Lung (tissue), 12 donors: Measurements from ENCODE around the gene POLH. TPM values are rescaled to one million over a fixed set of nuclear protein-coding genes. Genes with fewer than 3 reads are reported as not detected.

Source experiments
- ATAC-seq: fragments of 200-7000 bp; cut with Tn5 transposase; one replicate; pipeline ENCODE4 v1.9.1; 2020; ENCODE audit warnings: moderate number of reproducible peaks; ENCODE audit not compliant: insufficient read depth, low FRiP score
- DNase-seq, 3 donors: peaks; one replicate each; pipeline ENCODE4 v3.0.0-alpha.2; 2013 to 2017
- H3K27ac ChIP-seq, 2 donors: one replicate each; pipeline ENCODE4 v1.5.1; 2013; ENCODE audit warnings: mild to moderate bottlenecking in 2 of 2, moderate library complexity in 2 of 2, control low read depth in 1 of 2, inconsistent platforms in 1 of 2, low read depth in 1 of 2, low read length in 1 of 2
- H3K27me3 ChIP-seq, 3 donors: one replicate each; pipeline ENCODE4 v1.5.1; 2013; ENCODE audit warnings: low read length in 2 of 3; ENCODE audit not compliant: control insufficient read depth in 3 of 3, insufficient read depth in 3 of 3
- H3K36me3 ChIP-seq, 4 donors: one replicate each; pipeline ENCODE4 v1.5.1; 2013; ENCODE audit warnings: low read length in 4 of 4, mild to moderate bottlenecking in 1 of 4, moderate library complexity in 1 of 4; ENCODE audit not compliant: control insufficient read depth in 4 of 4, insufficient read depth in 4 of 4
- H3K4me1 ChIP-seq, 5 donors: one replicate each; pipeline ENCODE4 v1.5.1; 2013; ENCODE audit warnings: low read length in 5 of 5, mild to moderate bottlenecking in 2 of 5, moderate library complexity in 1 of 5; ENCODE audit not compliant: control insufficient read depth in 5 of 5, insufficient read depth in 5 of 5
- H3K4me3 ChIP-seq: one replicate; pipeline ENCODE4 v1.5.1; 2013; ENCODE audit warnings: mild to moderate bottlenecking, control low read depth, moderate library complexity
- H3K9ac ChIP-seq, 2 donors: one replicate each; pipeline ENCODE4 v1.5.1; 2013; ENCODE audit warnings: low read length in 2 of 2, control low read depth in 1 of 2; ENCODE audit not compliant: insufficient read depth in 1 of 2
- H3K9me3 ChIP-seq, 4 donors: one replicate each; pipeline ENCODE4 v1.5.1; 2013; ENCODE audit warnings: low read length in 3 of 4, mild to moderate bottlenecking in 1 of 4, moderate library complexity in 1 of 4; ENCODE audit not compliant: control insufficient read depth in 4 of 4, insufficient read depth in 3 of 4
- CTCF ChIP-seq: IDR thresholded peaks from 2 replicates; pipeline ENCODE4 v1.5.1; 2012; ENCODE audit warnings: mild to moderate bottlenecking; ENCODE audit errors: control extremely low read depth, extremely low read depth
- WGBS, 2 donors: extraction: QIAGEN DNeasy Blood & Tissue Kit; methylation state at CpG; one replicate each; pipeline ENCODE4 v1.1.7; 2013; 5-methylcytosine and 5-hydroxymethylcytosine counted together
- polyA plus RNA-seq, 2 donors: library from polyadenylated mRNA; stranded (reverse); fragments of 200-250 nt; gene quantifications; one replicate each; pipeline ENCODE4 v1.2.1, GENCODE V29; 2013
- total RNA-seq, 2 donors: library from RNA; depleted of rRNA in 1 of 2; stranded (reverse); fragments of >200 nt in 1 of 2; gene quantifications; one replicate each; pipeline ENCODE4 v1.2.1, GENCODE V29; 2014 to 2021
- donor health status: control.
- donor health status: control.
- donor health status: Bipolar disorder and iron deficiency.
- donor health status: healthy.
- donor health status: DM: yes; HTN: yes; CAD: no.

POLH gene
- total and polyA plus RNA-seq, 4 donors: 4.0 to 27.3 (median 7.5) TPM

GRCh38 chr6:43593938-43594337, 18.0 kb downstream of the POLH start:
- Histone ChIP-seq H3K36me3 (peaks cover 4 to 12% (median 7%) of the 10 kb centered on the region in 4 donors), H3K27ac (no peak overlapping the region), H3K9me3 (no peaks in the 10 kb centered on the region), H3K4me3 (no peak overlapping the region), H3K27me3 (no peaks in the 10 kb centered on the region), H3K9ac (no peak overlapping the region), H3K4me1 (no peaks in the 10 kb centered on the region)
- TF ChIP-seq CTCF: no peak
- 37 to 66% methylated on average over 1 of the region's 1 CpG for WGBS, 2 donors
- DNase-seq (peak in 1 of 3 donors; percentile 14), ATAC-seq (no peak)

GRCh38 chr6:43600595-43600994, 24.6 kb downstream of the POLH start:
- WGBS, 2 donors: 96 to 99% methylated on average over 2 of the region's 2 CpGs
- Histone ChIP-seq H3K27ac (no peak overlapping the region), H3K9ac (peak overlapping the region in 1 of 2 donors; percentile 1), H3K36me3 (peaks cover 13 to 16% (median 15%) of the 10 kb centered on the region in 4 donors), H3K4me3 (no peak overlapping the region), H3K9me3 (no peaks in the 10 kb centered on the region), H3K27me3 (no peaks in the 10 kb centered on the region), H3K4me1 (peaks cover 0 to 3% (median 0%) of the 10 kb centered on the region in 5 donors)
- peak in 1 of 3 donors; percentile 38 for DNase-seq
- ATAC-seq: no peak
- no peak for TF ChIP-seq CTCF

- Histone ChIP-seq H3K4me3 (no peak overlapping the region), H3K9me3 (no peaks in the 10 kb centered on the region), H3K9ac (peak overlapping the region in 1 of 2 donors; percentile 5), H3K27me3 (no peaks in the 10 kb centered on the region), H3K4me1 (peaks cover 0 to 3% (median 0%) of the 10 kb centered on the region in 5 donors), H3K36me3 (peaks cover 12 to 24% (median 16%) of the 10 kb centered on the region in 4 donors), H3K27ac (no peak overlapping the region)
- no peak for TF ChIP-seq CTCF
- WGBS, 2 donors: 97 to 100% methylated on average over 2 of the region's 2 CpGs
- no peak for ATAC-seq
- peak in 2 of 3 donors; percentile 33 to 34 for DNase-seq
Observed at GRCh38 chr6:43604174-43604573, 28.2 kb downstream of the POLH start.

GRCh38 chr6:43606019-43606418, 30.0 kb downstream of the POLH start:
- no peak for TF ChIP-seq CTCF
- no peak for DNase-seq
- Histone ChIP-seq H3K9me3 (no peaks in the 10 kb centered on the region), H3K27me3 (no peaks in the 10 kb centered on the region), H3K4me1 (no peaks in the 10 kb centered on the region), H3K4me3 (no peak overlapping the region), H3K9ac (no peak overlapping the region), H3K36me3 (peaks cover 12 to 24% (median 20%) of the 10 kb centered on the region in 4 donors), H3K27ac (no peak overlapping the region)
- WGBS, 2 donors: 93 to 96% methylated on average over 2 of the region's 2 CpGs
- ATAC-seq: no peak
